Activated CD8-positive, alpha-beta memory T cell treated with anti-CD3 and anti-CD28 coated beads, Interleukin-2, amount 10 ng/mL, durations not matched to agents 7 days and 5 days (primary cell): ENCODE measurements around the gene FKBP2. TPM values are rescaled to one million over a fixed set of nuclear protein-coding genes. Genes with fewer than 3 reads are reported as not detected.

Experiments used
- ATAC-seq: fragments of 150-1000 bp; cut with Tn5 transposase; one replicate; pipeline ENCODE4 v1.10.0; 2021; ENCODE audit warnings: moderate library complexity
- CTCF ChIA-PET: fragments of 350-600 bp; sonication (Branson Sonifier 250); formaldehyde crosslinking; loops from one replicate; lab custom pipeline; 2021; ENCODE audit warnings: antibody characterized with exemption; lab: Charles Lee
- DNase-seq: peaks from one replicate; pipeline ENCODE4 v3.0.0-alpha.2; 2020
- H3K27ac Mint-ChIP-seq: one replicate; pipeline ENCODE4 v1.8.0; 2021; ENCODE audit warnings: mild to moderate bottlenecking, mixed read lengths
- H3K27me3 Mint-ChIP-seq: one replicate; pipeline ENCODE4 v1.8.0; 2021; ENCODE audit warnings: mixed read lengths
- H3K36me3 Mint-ChIP-seq: one replicate; pipeline ENCODE4 v1.8.0; 2021; ENCODE audit warnings: mild to moderate bottlenecking, mixed read lengths
- H3K4me1 Mint-ChIP-seq: one replicate; pipeline ENCODE4 v1.8.0; 2021; ENCODE audit warnings: mixed read lengths
- H3K4me3 Mint-ChIP-seq: one replicate; pipeline ENCODE4 v1.8.0; 2021; ENCODE audit warnings: mild to moderate bottlenecking, moderate library complexity, mixed read lengths
- H3K9me3 Mint-ChIP-seq: one replicate; pipeline ENCODE4 v1.8.0; 2022; ENCODE audit warnings: low read depth, mixed read lengths
- total RNA-seq, 2 experiments: library from RNA; stranded (reverse); gene quantifications; one replicate each; pipeline ENCODE4 v1.2.3, GENCODE V29; 2021

Gene FKBP2
- total RNA-seq, 2 experiments from 2014 or later = 23.4 to 23.9 TPM

DNA sequence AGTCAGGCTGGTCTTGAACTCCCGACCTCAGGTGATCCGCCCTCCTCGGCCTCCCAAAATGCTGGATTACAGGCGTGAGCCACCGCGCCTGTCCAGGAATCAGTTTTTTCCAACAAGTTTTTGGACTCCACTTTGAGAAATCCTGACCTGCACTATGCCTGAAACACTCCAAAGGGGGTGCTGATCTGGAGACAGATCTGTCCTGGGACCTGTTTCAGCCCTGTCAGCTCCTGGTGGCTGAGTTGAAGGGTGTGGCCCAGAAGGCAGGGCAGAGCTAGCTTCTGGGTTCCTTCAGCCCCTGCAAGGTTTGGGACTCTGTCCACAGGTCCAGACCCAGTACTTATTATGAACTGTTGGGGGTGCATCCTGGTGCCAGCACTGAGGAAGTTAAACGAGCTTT, 9.3 kb upstream of the FKBP2 start:
- CTCF ChIA-PET = interaction anchor here (1.0 to 3.5 kb wide), 3 partner anchors 10 to 25 kb away, joined by 4 to 18 read pairs (median 5); partner anchors contain the start of genes FERMT3 and FKBP2
- H3K4me1 Mint-ChIP-seq = peaks cover 48% of the 10 kb centered on the region
- H3K4me3 Mint-ChIP-seq = peak overlapping the region; percentile 76
- no peak for DNase-seq
- ATAC-seq = no peak
- no peak overlapping the region for H3K27ac Mint-ChIP-seq
- H3K9me3 Mint-ChIP-seq = no peaks in the 10 kb centered on the region
- peaks cover 1% of the 10 kb centered on the region for H3K36me3 Mint-ChIP-seq
- H3K27me3 Mint-ChIP-seq = no peaks in the 10 kb centered on the region

DNA sequence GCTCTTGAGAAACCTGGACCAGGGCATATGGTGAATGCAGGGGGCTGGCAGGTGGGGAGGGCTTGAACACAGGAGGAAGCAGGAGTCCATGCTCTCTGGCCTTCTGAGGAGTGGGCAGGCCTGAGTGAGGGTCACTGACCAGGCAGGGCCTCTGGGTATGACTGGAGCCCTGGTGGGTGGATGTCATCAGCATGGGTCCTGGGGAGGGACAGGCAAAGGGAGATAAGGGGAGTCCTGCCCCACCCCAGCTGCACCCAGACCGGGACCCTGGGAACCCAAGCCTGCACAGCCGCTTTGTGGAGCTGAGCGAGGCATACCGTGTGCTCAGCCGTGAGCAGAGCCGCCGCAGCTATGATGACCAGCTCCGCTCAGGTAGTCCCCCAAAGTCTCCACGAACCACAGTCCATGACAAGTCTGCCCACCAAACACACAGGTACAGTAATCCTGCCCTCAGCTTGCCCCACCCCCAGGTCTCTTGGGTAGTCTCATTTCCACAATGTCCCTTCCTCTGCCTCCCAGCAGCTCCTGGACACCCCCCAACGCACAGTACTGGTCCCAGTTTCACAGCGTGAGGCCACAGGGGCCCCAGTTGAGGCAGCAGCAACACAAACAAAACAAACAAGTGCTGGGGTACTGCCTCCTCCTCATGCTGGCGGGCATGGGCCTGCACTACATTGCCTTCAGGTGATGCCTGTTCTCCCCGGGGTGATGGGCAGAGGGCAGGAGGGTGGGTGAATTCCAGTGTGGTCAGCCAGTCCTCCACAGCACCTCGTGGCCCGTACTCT, 8.5 kb upstream of the FKBP2 start:
- H3K4me3 Mint-ChIP-seq = peak overlapping the region; percentile 76
- ATAC-seq (no peak), DNase-seq (no peak)
- H3K9me3 Mint-ChIP-seq = no peaks in the 10 kb centered on the region
- H3K36me3 Mint-ChIP-seq = peaks cover 5% of the 10 kb centered on the region
- H3K4me1 Mint-ChIP-seq = peaks cover 45% of the 10 kb centered on the region
- peak overlapping the region; percentile 23 for H3K27ac Mint-ChIP-seq
- CTCF ChIA-PET = interaction anchor here (1.0 to 3.5 kb wide), 3 partner anchors 9 to 28 kb away, joined by 4 to 18 read pairs (median 5); partner anchors contain the start of genes FERMT3 and FKBP2
- no peaks in the 10 kb centered on the region for H3K27me3 Mint-ChIP-seq

GRCh38 chr11:64232967-64233315, 8.0 kb upstream of the FKBP2 start:
- Mint-ChIP-seq H3K27ac (no peak overlapping the region), H3K27me3 (no peaks in the 10 kb centered on the region), H3K4me3 (no peak overlapping the region), H3K9me3 (no peaks in the 10 kb centered on the region), H3K4me1 (peaks cover 46% of the 10 kb centered on the region), H3K36me3 (peaks cover 5% of the 10 kb centered on the region)
- ATAC-seq = no peak
- CTCF ChIA-PET = interaction anchor here (0.6 to 1.6 kb wide), 2 partner anchors 29 to 1501 kb away, joined by 4 to 5 read pairs; no protein-coding TSS in a partner anchor
- no peak for DNase-seq

- H3K27me3 Mint-ChIP-seq = no peaks in the 10 kb centered on the region
- H3K4me3 Mint-ChIP-seq = peak within 1 kb of the TSS; percentile 81
- CTCF ChIA-PET = interaction anchor here (0.7 to 1.6 kb wide), 2 partner anchors 30 to 43 kb away, joined by 3 to 5 read pairs; no protein-coding TSS in a partner anchor
- peak; percentile 80 for DNase-seq
- H3K4me1 Mint-ChIP-seq = peaks cover 43% of the 10 kb centered on the region
- H3K9me3 Mint-ChIP-seq = no peaks in the 10 kb centered on the region
- H3K36me3 Mint-ChIP-seq = peaks cover 3% of the 10 kb centered on the region
- H3K27ac Mint-ChIP-seq = peak within 1 kb of the TSS; percentile 73
- ATAC-seq = peak; percentile 57
Measured at GRCh38 chr11:64233913-64234586, 6.8 kb upstream of the FKBP2 start, which contains the start of gene VEGFB. Gene VEGFB, plus strand, starts transcription at chr11:64234584. Its CDS starts 250 bp downstream, at chr11:64234834.

GRCh38 chr11:64234647-64235379, 6.1 kb upstream of the FKBP2 start:
- Mint-ChIP-seq H3K27me3 (no peaks in the 10 kb centered on the region), H3K9me3 (no peaks in the 10 kb centered on the region), H3K4me3 (peak overlapping the region; percentile 81), H3K4me1 (peaks cover 38% of the 10 kb centered on the region), H3K27ac (peak overlapping the region; percentile 73), H3K36me3 (peaks cover 3% of the 10 kb centered on the region)
- CTCF ChIA-PET = interaction anchor here (0.6 to 2.3 kb wide), 3 partner anchors 17 to 44 kb away, joined by 3 to 7 read pairs (median 6); no protein-coding TSS in a partner anchor
- DNase-seq = peak; percentile 69
- peak; percentile 48 for ATAC-seq

GRCh38 chr11:64235437-64236161, 5.3 kb upstream of the FKBP2 start:
- peak overlapping the region; percentile 73 for H3K27ac Mint-ChIP-seq
- CTCF ChIA-PET = interaction anchor here (0.7 to 2.3 kb wide), 3 partner anchors 31 to 69 kb away, joined by 3 to 7 read pairs (median 3); no protein-coding TSS in a partner anchor
- H3K27me3 Mint-ChIP-seq = no peaks in the 10 kb centered on the region
- DNase-seq (no peak), ATAC-seq (no peak)
- no peaks in the 10 kb centered on the region for H3K9me3 Mint-ChIP-seq
- peaks cover 3% of the 10 kb centered on the region for H3K36me3 Mint-ChIP-seq
- peak overlapping the region; percentile 81 for H3K4me3 Mint-ChIP-seq
- peaks cover 44% of the 10 kb centered on the region for H3K4me1 Mint-ChIP-seq

DNA sequence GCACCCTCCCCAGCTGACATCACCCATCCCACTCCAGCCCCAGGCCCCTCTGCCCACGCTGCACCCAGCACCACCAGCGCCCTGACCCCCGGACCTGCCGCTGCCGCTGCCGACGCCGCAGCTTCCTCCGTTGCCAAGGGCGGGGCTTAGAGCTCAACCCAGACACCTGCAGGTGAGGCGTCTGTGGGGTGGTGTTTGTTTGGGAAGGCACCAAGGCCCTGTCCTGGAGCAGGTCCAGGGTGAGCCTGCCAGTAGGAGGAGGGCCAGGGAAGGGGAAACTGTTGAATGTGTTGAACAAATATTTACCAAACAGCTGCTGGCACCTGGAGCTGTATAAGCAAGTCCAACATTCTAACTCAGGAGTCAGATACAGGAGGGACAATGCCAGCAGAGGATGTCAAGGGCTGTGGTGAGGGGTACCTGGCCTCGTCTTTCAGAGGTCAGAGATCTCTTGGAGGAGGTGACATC, 3.4 kb upstream of the FKBP2 start:
- no peak for ATAC-seq
- no peaks in the 10 kb centered on the region for H3K27me3 Mint-ChIP-seq
- peaks cover 38% of the 10 kb centered on the region for H3K4me1 Mint-ChIP-seq
- H3K27ac Mint-ChIP-seq = no peak overlapping the region
- H3K4me3 Mint-ChIP-seq = no peak overlapping the region
- DNase-seq = no peak
- CTCF ChIA-PET = interaction anchor here (1.3 kb wide), 1 partner anchor 11 kb away, joined by 6 read pairs; the partner anchor contains the start of genes NUDT22 and TRPT1
- peaks cover 3% of the 10 kb centered on the region for H3K36me3 Mint-ChIP-seq
- H3K9me3 Mint-ChIP-seq = no peaks in the 10 kb centered on the region

DNA sequence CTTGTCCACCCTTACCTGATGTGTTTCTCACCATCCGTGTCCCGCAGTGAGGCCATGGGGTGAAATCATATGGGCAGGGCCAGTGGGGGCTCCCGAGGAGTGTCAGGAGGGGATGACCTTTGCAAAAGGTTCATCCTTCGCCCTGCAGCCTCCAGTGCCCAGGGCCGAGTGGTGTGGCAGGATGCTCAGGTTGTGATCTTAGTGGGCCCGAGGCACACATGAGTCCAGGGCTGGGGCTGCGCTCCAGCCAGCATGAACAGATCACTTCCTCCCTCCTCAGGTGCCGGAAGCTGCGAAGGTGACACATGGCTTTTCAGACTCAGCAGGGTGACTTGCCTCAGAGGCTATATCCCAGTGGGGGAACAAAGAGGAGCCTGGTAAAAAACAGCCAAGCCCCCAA, 2.8 kb upstream of the FKBP2 start:
- no peaks in the 10 kb centered on the region for H3K9me3 Mint-ChIP-seq
- DNase-seq = no peak
- CTCF ChIA-PET = interaction anchor here (2.7 kb wide), 1 partner anchor 11 kb away, joined by 9 read pairs; the partner anchor contains the start of genes NUDT22 and TRPT1
- H3K27ac Mint-ChIP-seq = peak overlapping the region; percentile 21
- H3K36me3 Mint-ChIP-seq = peaks cover 3% of the 10 kb centered on the region
- no peak for ATAC-seq
- H3K4me1 Mint-ChIP-seq = peaks cover 41% of the 10 kb centered on the region
- H3K27me3 Mint-ChIP-seq = no peaks in the 10 kb centered on the region
- no peak overlapping the region for H3K4me3 Mint-ChIP-seq

DNA sequence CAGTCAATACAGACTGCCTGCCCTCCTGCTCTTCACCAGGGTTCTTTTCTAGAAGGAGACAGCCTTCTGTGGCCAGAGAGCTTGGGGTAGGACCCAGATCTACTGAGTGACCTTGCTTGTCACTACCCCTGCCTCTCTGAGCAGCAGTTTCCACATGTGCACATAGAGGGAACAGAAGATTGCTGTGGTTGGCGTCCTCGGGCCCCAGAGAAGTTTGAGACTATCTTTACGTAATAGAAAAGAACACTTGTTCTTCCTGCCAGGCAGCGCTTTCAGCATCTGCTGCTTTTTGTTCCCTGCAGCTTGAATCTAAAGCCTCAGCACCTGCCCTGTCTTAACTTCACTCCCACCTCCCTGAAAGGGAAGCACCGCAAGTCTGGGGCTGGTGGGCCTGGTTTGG, 1.9 kb upstream of the FKBP2 start:
- peaks cover 46% of the 10 kb centered on the region for H3K4me1 Mint-ChIP-seq
- ATAC-seq (no peak), DNase-seq (no peak)
- no peak overlapping the region for H3K4me3 Mint-ChIP-seq
- CTCF ChIA-PET = interaction anchor here (1.5 to 5.4 kb wide), 4 partner anchors 12 to 66 kb away, joined by 3 to 37 read pairs (median 12); partner anchors contain the start of genes ESRRA, FERMT3, NUDT22 and PLCB3
- H3K27me3 Mint-ChIP-seq = no peaks in the 10 kb centered on the region
- H3K27ac Mint-ChIP-seq = peak overlapping the region; percentile 44
- H3K9me3 Mint-ChIP-seq = no peaks in the 10 kb centered on the region
- H3K36me3 Mint-ChIP-seq = peaks cover 3% of the 10 kb centered on the region

DNA sequence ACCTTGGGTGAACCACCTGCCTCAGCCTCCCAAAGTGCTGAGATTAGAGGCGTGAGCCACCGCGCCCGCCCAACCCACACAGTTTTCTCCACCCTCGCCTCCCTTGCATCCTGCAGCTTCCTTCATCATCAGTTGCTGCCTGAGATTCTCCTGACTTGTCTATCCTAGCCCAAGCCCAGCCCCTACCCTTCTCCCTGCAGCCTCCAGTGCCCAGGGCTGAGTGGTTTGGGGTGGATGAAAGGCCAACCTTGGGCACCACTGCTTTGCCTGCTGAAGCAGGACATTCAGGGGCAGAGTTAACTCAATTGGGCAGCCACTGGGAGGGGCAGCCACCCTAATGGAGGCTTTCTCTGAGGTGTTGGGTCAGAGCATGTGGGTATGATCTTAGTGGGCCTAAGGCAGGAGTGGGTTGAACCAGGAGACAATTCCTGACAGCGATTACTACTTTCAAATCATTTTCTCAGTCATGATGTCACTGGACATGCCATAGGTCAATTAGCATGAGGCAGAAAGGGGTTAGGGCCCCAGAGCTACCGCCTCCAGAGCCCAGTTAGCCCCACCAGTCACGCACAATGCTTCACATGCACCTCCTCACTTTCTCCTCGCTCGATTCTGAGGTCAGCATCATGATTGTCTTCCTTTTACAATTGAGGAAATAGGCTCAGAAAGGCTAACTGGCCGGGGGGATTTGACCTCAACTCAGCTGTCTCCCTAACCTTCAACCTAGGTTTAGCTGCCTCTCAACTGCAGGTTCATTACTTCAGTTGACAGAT, 1.0 kb upstream of the FKBP2 start:
- Mint-ChIP-seq H3K27ac (peak overlapping the region; percentile 95), H3K4me1 (peaks cover 50% of the 10 kb centered on the region), H3K4me3 (peak overlapping the region; percentile 83), H3K27me3 (no peaks in the 10 kb centered on the region), H3K9me3 (no peaks in the 10 kb centered on the region), H3K36me3 (peaks cover 3% of the 10 kb centered on the region)
- ATAC-seq (no peak), DNase-seq (no peak)
- CTCF ChIA-PET = interaction anchor here (1.5 to 5.4 kb wide), 4 partner anchors 11 to 65 kb away, joined by 3 to 37 read pairs (median 12); partner anchors contain the start of genes ESRRA, FERMT3, NUDT22 and PLCB3

- DNase-seq (no peak), ATAC-seq (peak; percentile 85)
- H3K4me1 Mint-ChIP-seq = peaks cover 45% of the 10 kb centered on the region
- H3K27ac Mint-ChIP-seq = peak overlapping the region; percentile 95
- H3K4me3 Mint-ChIP-seq = peak overlapping the region; percentile 83
- CTCF ChIA-PET = interaction anchor here (0.6 to 12.3 kb wide), 14 partner anchors 9 to 1613 kb away, joined by 3 to 146 read pairs (median 6); partner anchors contain the start of genes CATSPERZ, ESRRA, FERMT3 and NUDT22
- H3K9me3 Mint-ChIP-seq = no peaks in the 10 kb centered on the region
- H3K27me3 Mint-ChIP-seq = no peaks in the 10 kb centered on the region
- peaks cover 3% of the 10 kb centered on the region for H3K36me3 Mint-ChIP-seq
Measured at GRCh38 chr11:64241241-64241490, 271 bp downstream of the FKBP2 start.
